ENCODE results near the gene KIF9. TPM values are rescaled to one million over a fixed set of nuclear protein-coding genes. Genes with fewer than 3 reads are reported as not detected.
"Not testable (repeated sequence)": the region's sequence is repeated elsewhere in the genome, so short reads cannot be mapped to it uniquely, and the experiment has no call there.

KIF9 gene
- total and polyA plus RNA-seq, 8 donors, result under 0.01 to 46.3 (median 12.8) TPM; not detected in 1

GRCh38 chr3:47293822-47294221, 11.2 kb upstream of the KIF9 start:
- intact Hi-C loops (cut with DNase I; ENCODE audit: low total_unique reads), result no loop called here
- Histone ChIP-seq H3K27ac (no peak overlapping the region), H3K4me3 (no peak overlapping the region), H3K36me3 (peaks cover 0 to 29% (median 12%) of the 10 kb centered on the region in 4 donors), H3K9me3 (no peaks in the 10 kb centered on the region), H3K27me3 (no peaks in the 10 kb centered on the region), H3K4me1 (peaks cover 0 to 28% (median 17%) of the 10 kb centered on the region in 4 donors)
- DNase-seq, result no peak
- 89 to 94% (median 93%) methylated on average over 2 of the region's 2 CpGs for WGBS, 5 donors
- TF ChIP-seq EP300 (IDR thresholded peaks at IDR 0.05) (no peak), POLR2AphosphoS5 (IDR thresholded peaks at IDR 0.05) (no peak), POLR2A (IDR thresholded peaks at IDR 0.05) (no peak)
- TF ChIP-seq, protein P1, sequence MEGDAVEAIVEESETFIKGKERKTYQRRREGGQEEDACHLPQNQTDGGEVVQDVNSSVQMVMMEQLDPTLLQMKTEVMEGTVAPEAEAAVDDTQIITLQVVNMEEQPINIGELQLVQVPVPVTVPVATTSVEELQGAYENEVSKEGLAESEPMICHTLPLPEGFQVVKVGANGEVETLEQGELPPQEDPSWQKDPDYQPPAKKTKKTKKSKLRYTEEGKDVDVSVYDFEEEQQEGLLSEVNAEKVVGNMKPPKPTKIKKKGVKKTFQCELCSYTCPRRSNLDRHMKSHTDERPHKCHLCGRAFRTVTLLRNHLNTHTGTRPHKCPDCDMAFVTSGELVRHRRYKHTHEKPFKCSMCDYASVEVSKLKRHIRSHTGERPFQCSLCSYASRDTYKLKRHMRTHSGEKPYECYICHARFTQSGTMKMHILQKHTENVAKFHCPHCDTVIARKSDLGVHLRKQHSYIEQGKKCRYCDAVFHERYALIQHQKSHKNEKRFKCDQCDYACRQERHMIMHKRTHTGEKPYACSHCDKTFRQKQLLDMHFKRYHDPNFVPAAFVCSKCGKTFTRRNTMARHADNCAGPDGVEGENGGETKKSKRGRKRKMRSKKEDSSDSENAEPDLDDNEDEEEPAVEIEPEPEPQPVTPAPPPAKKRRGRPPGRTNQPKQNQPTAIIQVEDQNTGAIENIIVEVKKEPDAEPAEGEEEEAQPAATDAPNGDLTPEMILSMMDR (IDR thresholded peaks at IDR 0.05), result no peak

DNA sequence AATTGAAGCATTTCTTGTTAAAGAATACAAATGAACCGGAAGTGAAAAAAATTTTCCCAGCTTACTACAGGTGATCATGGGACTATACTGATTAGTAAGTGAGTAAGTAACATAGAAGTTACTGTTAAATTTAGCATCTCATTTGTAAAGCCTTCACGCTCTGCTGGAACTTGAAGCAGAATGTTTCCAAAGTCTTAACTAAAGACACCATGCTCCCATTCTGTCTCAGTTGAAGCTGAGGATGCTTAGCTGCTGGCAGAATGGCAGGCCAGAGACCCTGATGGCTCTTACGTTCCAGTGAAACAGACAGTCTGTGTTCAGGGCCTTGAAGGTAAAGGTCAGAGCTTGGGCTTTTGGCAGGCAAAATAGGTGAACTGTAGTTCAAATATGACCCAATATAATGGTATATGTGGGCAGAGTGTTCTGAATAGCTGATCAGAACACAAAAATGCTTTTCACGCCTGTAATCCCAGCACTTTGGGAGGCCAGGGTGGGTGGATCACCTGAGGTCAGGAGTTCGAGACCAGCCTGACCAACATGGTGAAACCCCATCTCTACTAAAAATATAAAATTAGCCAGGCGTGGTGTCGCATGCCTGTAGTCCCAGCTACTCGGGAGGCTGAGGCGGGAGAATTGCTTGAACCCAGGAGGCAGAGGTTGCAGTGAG, 9.3 kb upstream of the KIF9 start:
- H3K27ac ChIP-seq; H3K9me3 ChIP-seq; intact Hi-C loops (cut with DNase I; ENCODE audit: low total_unique reads); H3K27me3 ChIP-seq; H3K4me3 ChIP-seq; DNase-seq: not testable (repeated sequence)
- H3K4me1 ChIP-seq, result peaks cover 0 to 30% (median 14%) of the 10 kb centered on the region in 4 donors
- H3K36me3 ChIP-seq, result peaks cover 0 to 40% (median 27%) of the 10 kb centered on the region in 4 donors
- 91 to 97% (median 94%) methylated on average over 9 of the region's 9 CpGs for WGBS, 5 donors

- H3K27me3 ChIP-seq, result no peaks in the 10 kb centered on the region
- no peak for DNase-seq
- H3K27ac ChIP-seq, result no peak overlapping the region
- H3K9me3 ChIP-seq, result no peaks in the 10 kb centered on the region
- no peak overlapping the region for H3K4me3 ChIP-seq
- WGBS, 5 donors, result 77 to 82% (median 78%) methylated on average over 4 of the region's 4 CpGs
- no peak for TF ChIP-seq EP300 (IDR thresholded peaks at IDR 0.05)
- TF ChIP-seq POLR2A (IDR thresholded peaks at IDR 0.05), result no peak
- TF ChIP-seq POLR2AphosphoS5 (IDR thresholded peaks at IDR 0.05), result no peak
- TF ChIP-seq, protein P1 (IDR thresholded peaks at IDR 0.05), result no peak
- peaks cover 0 to 42% (median 27%) of the 10 kb centered on the region in 4 donors for H3K36me3 ChIP-seq
- intact Hi-C loops (cut with DNase I; ENCODE audit: low total_unique reads), result no loop called here
- H3K4me1 ChIP-seq, result peaks cover 0 to 30% (median 11%) of the 10 kb centered on the region in 4 donors
Observed at GRCh38 chr3:47291158-47291753, 8.7 kb upstream of the KIF9 start.

GRCh38 chr3:47288966-47289910, 6.6 kb upstream of the KIF9 start:
- no peak overlapping the region for H3K4me3 ChIP-seq
- TF ChIP-seq POLR2AphosphoS5 (IDR thresholded peaks at IDR 0.05) (no peak), POLR2A (IDR thresholded peaks at IDR 0.05) (no peak), EP300 (IDR thresholded peaks at IDR 0.05) (no peak)
- TF ChIP-seq, protein P1 (IDR thresholded peaks at IDR 0.05), result no peak
- DNase-seq, result no peak
- peaks cover 0 to 42% (median 24%) of the 10 kb centered on the region in 4 donors for H3K36me3 ChIP-seq
- 79 to 89% (median 84%) methylated on average over 6 of the region's 6 CpGs for WGBS, 5 donors
- H3K4me1 ChIP-seq, result peaks cover 6 to 48% (median 25%) of the 10 kb centered on the region in 4 donors
- no peaks in the 10 kb centered on the region for H3K9me3 ChIP-seq
- peak overlapping the region in 1 of 5 donors; percentile 12 for H3K27ac ChIP-seq
- intact Hi-C loops (cut with DNase I; ENCODE audit: low total_unique reads), result no loop called here
- H3K27me3 ChIP-seq, result no peaks in the 10 kb centered on the region
